Measurements from ENCODE around the gene PFN1. TPM values are rescaled to one million over a fixed set of nuclear protein-coding genes. Genes with fewer than 3 reads are reported as not detected.

Gene PFN1
- total and polyA plus RNA-seq, 2 of the 8 experiments (the other 6 are each of a cell fraction or from before 2014, with no cell fraction given): 1,355 to 1,949 TPM

DNA sequence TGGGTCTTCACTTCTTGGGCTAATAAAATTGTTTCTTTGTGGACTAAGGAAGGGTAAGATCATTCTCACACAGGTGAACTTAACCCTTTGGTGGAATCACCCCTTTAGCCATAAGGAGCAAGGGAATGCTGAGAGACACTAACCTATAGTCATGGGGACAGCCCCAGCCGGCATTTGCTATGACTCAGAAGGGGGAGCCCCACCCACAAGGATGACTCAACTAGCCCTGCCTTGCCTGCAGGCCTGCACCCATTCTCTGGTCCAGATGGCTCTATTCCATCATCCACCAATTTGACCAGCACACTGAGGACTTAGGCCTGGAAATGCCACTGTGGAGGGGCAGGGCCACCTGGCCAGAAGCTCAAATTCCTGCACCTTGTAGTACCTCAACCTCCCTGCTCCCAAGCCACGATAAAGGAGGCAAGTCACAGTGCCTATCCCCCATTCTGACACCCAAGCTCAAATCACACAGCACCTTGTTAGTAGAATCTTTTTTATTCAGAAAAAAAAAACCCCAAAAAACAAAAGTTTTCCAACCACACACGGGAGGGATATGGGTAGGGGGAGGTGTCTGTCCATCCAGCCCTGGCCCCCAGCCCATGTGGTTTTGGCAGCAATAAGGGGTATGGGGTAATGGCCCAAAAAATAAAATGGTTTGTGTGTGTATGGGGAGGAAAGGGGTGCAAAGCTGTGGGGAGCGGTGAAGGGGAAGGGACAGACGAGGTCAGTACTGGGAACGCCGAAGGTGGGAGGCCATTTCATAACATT, 3.0 kb downstream of the PFN1 start (continued):
- TF ChIP-seq MAFK (IDR thresholded peaks at IDR 0.05; ENCODE audit: low read depth, low read length): peak; percentile 17; the same call in 1 of the 2 replicates
- no peak for TF ChIP-seq HDAC6 (IDR thresholded peaks at IDR 0.05; ENCODE audit: low read depth, low read length)
- TF ChIP-seq POLR2A (IDR thresholded peaks at IDR 0.05; ENCODE audit: control extremely low read depth in 1 of 2, low read depth in 2 of 2, low read length in 2 of 2): peak in 1 of 2 experiments; percentile 80; a peak in 1 of 3 replicates
- TF ChIP-seq TAF1 (IDR thresholded peaks at IDR 0.05; ENCODE audit: low read depth, low read length): 0 out of 2 replicates have a peak, but pooled peaks have one; percentile 30
- no peak for TF ChIP-seq KDM1A (IDR thresholded peaks at IDR 0.05; ENCODE audit: borderline replicate concordance, low read length)
- no peak for TF ChIP-seq BACH1 (IDR thresholded peaks at IDR 0.05; ENCODE audit: low read length)
- no peak for TF ChIP-seq FOSL1 (IDR thresholded peaks at IDR 0.05; ENCODE audit: insufficient read depth, low read depth, low read length)
- TF ChIP-seq, protein P1, sequence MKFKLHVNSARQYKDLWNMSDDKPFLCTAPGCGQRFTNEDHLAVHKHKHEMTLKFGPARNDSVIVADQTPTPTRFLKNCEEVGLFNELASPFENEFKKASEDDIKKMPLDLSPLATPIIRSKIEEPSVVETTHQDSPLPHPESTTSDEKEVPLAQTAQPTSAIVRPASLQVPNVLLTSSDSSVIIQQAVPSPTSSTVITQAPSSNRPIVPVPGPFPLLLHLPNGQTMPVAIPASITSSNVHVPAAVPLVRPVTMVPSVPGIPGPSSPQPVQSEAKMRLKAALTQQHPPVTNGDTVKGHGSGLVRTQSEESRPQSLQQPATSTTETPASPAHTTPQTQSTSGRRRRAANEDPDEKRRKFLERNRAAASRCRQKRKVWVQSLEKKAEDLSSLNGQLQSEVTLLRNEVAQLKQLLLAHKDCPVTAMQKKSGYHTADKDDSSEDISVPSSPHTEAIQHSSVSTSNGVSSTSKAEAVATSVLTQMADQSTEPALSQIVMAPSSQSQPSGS (IDR thresholded peaks at IDR 0.05; ENCODE audit: low read length): peak; percentile 14; the same call in 1 of the 2 replicates
- no peak for TF ChIP-seq TBP (IDR thresholded peaks at IDR 0.05; ENCODE audit: low read depth, low read length)

Data from H1 (cell line).